ENCODE data around the gene TAX1BP3. TPM values are rescaled to one million over a fixed set of nuclear protein-coding genes. Genes with fewer than 3 reads are reported as not detected.

The TAX1BP3 gene
- total RNA-seq, 2 experiments from 2014 or later, result 19.8 to 24.3 TPM

GRCh38 chr17:3660311-3660891, 8.0 kb downstream of the TAX1BP3 start:
- intact Hi-C loops (cut with micrococcal nuclease; ENCODE audit: unreplicated experiment), result no loop called here
- CTCF ChIA-PET (ENCODE audit: unreplicated experiment), result no interaction called here

DNA sequence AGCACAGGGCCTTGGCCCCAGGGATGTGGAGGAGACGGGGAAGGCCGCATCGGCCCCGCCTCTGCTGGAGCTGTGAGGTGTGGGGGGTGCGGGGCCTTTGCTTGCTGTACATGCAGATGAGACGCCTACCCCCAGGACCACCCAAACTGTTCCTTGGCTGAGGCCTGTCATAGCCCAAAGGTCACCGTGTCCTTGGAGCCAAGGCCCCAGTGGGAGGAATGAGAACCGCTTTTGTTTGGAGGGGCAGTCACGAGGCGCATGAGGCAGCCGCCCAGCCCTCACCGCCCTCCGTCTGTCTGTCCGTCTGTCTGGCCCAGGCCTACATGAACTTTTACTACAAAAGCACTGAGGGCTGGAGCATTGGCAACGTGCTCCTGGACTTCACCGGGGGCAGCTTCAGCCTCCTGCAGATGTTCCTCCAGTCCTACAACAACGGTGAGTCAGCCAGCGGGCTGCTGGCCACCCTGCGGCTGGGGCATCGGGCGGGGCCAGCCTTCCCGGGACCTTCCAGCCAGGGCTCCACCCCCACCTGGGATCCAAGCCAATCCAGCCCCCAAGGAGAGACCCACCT, 8.8 kb downstream of the TAX1BP3 start:
- Histone ChIP-seq H3K4me2 (ENCODE audit: low read length) (no peak overlapping the region), H3K4me1 (ENCODE audit: insufficient read depth, low read length, poor library complexity, severe bottlenecking) (no peaks in the 10 kb centered on the region), H3K79me2 (ENCODE audit: insufficient read depth, low read depth, low read length) (no peaks in the 10 kb centered on the region), H2AFZ (ENCODE audit: low read length) (no peak overlapping the region), H3K9me3 (ENCODE audit: low read length) (no peaks in the 10 kb centered on the region), H3K4me3 (ENCODE audit: low read depth, low read length, poor library complexity, severe bottlenecking) (no peak overlapping the region), H3K36me3 (ENCODE audit: insufficient read depth, low read length) (no peaks in the 10 kb centered on the region), H3K9me2 (ENCODE audit: insufficient read depth, low read length) (no peaks in the 10 kb centered on the region), H3K27ac (ENCODE audit: low read depth, low read length, poor library complexity, severe bottlenecking) (no peak overlapping the region), H4K20me1 (ENCODE audit: insufficient read depth, low read length) (no peaks in the 10 kb centered on the region)
- DNase-seq (ENCODE audit: low spot score), result no peak
- BruUV-seq (replicated peaks), result no TSS peak
- ChIA-PET POLR2A (no interaction called here), CTCF (ENCODE audit: unreplicated experiment) (no interaction called here)
- intact Hi-C loops (cut with micrococcal nuclease; ENCODE audit: unreplicated experiment), result no loop called here
- TF ChIP-seq EZH2phosphoT487 (IDR thresholded peaks at IDR 0.05; ENCODE audit: borderline replicate concordance, low read depth, low read length), result no peak
- TF ChIP-seq, protein P1, sequence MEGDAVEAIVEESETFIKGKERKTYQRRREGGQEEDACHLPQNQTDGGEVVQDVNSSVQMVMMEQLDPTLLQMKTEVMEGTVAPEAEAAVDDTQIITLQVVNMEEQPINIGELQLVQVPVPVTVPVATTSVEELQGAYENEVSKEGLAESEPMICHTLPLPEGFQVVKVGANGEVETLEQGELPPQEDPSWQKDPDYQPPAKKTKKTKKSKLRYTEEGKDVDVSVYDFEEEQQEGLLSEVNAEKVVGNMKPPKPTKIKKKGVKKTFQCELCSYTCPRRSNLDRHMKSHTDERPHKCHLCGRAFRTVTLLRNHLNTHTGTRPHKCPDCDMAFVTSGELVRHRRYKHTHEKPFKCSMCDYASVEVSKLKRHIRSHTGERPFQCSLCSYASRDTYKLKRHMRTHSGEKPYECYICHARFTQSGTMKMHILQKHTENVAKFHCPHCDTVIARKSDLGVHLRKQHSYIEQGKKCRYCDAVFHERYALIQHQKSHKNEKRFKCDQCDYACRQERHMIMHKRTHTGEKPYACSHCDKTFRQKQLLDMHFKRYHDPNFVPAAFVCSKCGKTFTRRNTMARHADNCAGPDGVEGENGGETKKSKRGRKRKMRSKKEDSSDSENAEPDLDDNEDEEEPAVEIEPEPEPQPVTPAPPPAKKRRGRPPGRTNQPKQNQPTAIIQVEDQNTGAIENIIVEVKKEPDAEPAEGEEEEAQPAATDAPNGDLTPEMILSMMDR (conservative IDR thresholded peaks at IDR 0.05; ENCODE audit: low read length), result no peak

More at GRCh38 chr17:3660311-3660891, 8.0 kb downstream of the TAX1BP3 start:
- Histone ChIP-seq H3K79me2 (ENCODE audit: insufficient read depth, low read depth, low read length) (no peaks in the 10 kb centered on the region), H4K20me1 (ENCODE audit: insufficient read depth, low read length) (no peaks in the 10 kb centered on the region), H3K4me2 (ENCODE audit: low read length) (no peak overlapping the region), H3K4me1 (ENCODE audit: insufficient read depth, low read length, poor library complexity, severe bottlenecking) (no peaks in the 10 kb centered on the region), H3K9me2 (ENCODE audit: insufficient read depth, low read length) (no peaks in the 10 kb centered on the region), H3K27ac (ENCODE audit: low read depth, low read length, poor library complexity, severe bottlenecking) (no peak overlapping the region), H3K4me3 (ENCODE audit: low read depth, low read length, poor library complexity, severe bottlenecking) (no peak overlapping the region), H3K36me3 (ENCODE audit: insufficient read depth, low read length) (no peaks in the 10 kb centered on the region), H2AFZ (ENCODE audit: low read length) (no peak overlapping the region), H3K9me3 (ENCODE audit: low read length) (no peaks in the 10 kb centered on the region)
- POLR2A ChIA-PET, result no interaction called here
- TF ChIP-seq EZH2phosphoT487 (IDR thresholded peaks at IDR 0.05; ENCODE audit: borderline replicate concordance, low read depth, low read length), result no peak
- DNase-seq (ENCODE audit: low spot score), result no peak
- no TSS peak for BruUV-seq (replicated peaks)

GRCh38 chr17:3658784-3659449, 9.5 kb downstream of the TAX1BP3 start:
- Histone ChIP-seq H3K27ac (ENCODE audit: low read depth, low read length, poor library complexity, severe bottlenecking) (no peak overlapping the region), H3K4me3 (ENCODE audit: low read depth, low read length, poor library complexity, severe bottlenecking) (no peak overlapping the region), H3K36me3 (ENCODE audit: insufficient read depth, low read length) (no peaks in the 10 kb centered on the region), H4K20me1 (ENCODE audit: insufficient read depth, low read length) (no peaks in the 10 kb centered on the region), H3K9me2 (ENCODE audit: insufficient read depth, low read length) (no peaks in the 10 kb centered on the region), H3K9me3 (ENCODE audit: low read length) (no peaks in the 10 kb centered on the region), H2AFZ (ENCODE audit: low read length) (no peak overlapping the region), H3K4me1 (ENCODE audit: insufficient read depth, low read length, poor library complexity, severe bottlenecking) (no peaks in the 10 kb centered on the region), H3K79me2 (ENCODE audit: insufficient read depth, low read depth, low read length) (no peaks in the 10 kb centered on the region), H3K4me2 (ENCODE audit: low read length) (no peak overlapping the region)
- intact Hi-C loops (cut with micrococcal nuclease; ENCODE audit: unreplicated experiment), result no loop called here
- no TSS peak for BruUV-seq (replicated peaks)
- ChIA-PET POLR2A (no interaction called here), CTCF (ENCODE audit: unreplicated experiment) (interaction anchor here (0.6 kb wide), 1 partner anchor 902 kb away, joined by 3 read pairs; no protein-coding TSS in a partner anchor)
- TF ChIP-seq, protein P1 (conservative IDR thresholded peaks at IDR 0.05; ENCODE audit: low read length), result no peak
- no peak for TF ChIP-seq EZH2phosphoT487 (IDR thresholded peaks at IDR 0.05; ENCODE audit: borderline replicate concordance, low read depth, low read length)
- no peak for DNase-seq (ENCODE audit: low spot score)

Data from OCI-LY7 (cell line).